LNCAP (cell line): ENCODE data around the gene MYH13.

ENCODE experiments used
- CTCF ChIP-seq: fragments of 450-650 bp; IDR thresholded peaks from 2 replicates; pipeline ENCODE4 v1.5.1; 2017; ENCODE audit warnings: mild to moderate bottlenecking

MYH13 gene

GRCh38 chr17:10265100-10265810 lies 107.6 kb downstream of the MYH13 start:
- no peak for TF ChIP-seq CTCF

- TF ChIP-seq CTCF = no peak
Observed at GRCh38 chr17:10264051-10264450, 108.8 kb downstream of the MYH13 start.

- no peak for TF ChIP-seq CTCF
Observed at GRCh38 chr17:10262451-10262850, 110.4 kb downstream of the MYH13 start.

GRCh38 chr17:10261098-10261497 lies 111.7 kb downstream of the MYH13 start:
- no peak for TF ChIP-seq CTCF

GRCh38 chr17:10251212-10251948 lies 121.4 kb downstream of the MYH13 start:
- TF ChIP-seq CTCF = no peak
